ENCODE measurements around the gene RNH1.
A peak's percentile ranks its signal among the peaks of the same experiment; 100 is the strongest.
"Not testable (repeated sequence)": the region's sequence is repeated elsewhere in the genome, so short reads cannot be mapped to it uniquely, and the experiment has no call there.

Gene RNH1

DNA sequence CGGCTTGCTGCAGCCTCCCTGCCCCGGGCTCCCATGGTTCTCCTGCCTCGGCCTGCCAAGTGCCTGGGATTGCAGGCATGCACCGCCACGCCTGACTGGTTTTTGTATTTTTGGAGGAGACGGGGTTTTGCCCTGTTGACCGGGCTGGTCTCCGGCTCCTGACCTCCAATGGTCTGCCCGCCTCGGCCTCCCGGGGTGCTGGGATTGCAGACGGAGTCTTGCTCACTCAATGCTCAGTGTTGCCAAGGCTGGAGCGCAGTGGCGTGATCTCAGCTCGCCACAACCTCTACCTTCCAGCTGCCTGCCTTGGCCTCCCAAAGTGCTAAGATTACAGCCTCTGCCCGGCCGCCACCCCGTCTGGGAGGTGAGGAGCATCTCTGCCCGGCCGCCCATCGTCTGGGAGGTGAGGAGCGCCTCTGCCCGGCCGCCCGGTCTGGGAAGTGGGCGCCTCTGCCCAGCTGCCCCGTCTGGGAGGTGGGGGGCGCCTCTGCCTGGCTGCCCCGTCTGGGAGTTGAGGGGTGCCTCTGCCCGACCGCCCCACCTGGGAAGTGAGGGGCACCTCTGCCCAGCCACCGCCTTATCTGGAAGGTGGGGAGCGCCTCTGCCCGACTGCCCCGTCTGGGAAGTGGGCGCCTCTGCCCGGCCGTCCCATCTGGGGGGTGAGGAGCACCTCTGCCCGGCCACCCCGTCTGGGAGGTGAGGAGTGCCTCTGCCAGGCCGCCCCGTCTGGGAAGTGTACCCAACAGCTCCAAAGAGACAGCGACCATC, 10.1 kb upstream of the RNH1 start:
- not testable (repeated sequence) for DNase-seq

DNA sequence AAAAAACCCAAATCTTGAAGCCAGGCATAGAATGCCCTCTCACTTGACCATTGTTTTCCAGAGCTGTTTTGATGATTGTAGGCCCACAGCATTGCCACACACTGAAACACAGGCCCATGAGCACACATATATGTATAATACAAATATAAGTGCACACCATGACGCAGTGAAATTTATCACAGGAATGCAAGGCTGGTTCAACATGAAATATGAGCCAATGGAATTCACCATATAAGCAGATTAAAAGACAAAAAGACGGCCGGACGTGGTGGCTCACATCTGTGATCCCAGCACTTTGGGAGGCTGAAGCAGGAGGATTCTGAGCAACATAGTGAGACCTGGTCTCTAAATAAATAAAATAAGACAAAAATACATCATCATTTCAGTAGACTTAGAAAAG, 9.4 kb upstream of the RNH1 start:
- no peak for DNase-seq

DNA sequence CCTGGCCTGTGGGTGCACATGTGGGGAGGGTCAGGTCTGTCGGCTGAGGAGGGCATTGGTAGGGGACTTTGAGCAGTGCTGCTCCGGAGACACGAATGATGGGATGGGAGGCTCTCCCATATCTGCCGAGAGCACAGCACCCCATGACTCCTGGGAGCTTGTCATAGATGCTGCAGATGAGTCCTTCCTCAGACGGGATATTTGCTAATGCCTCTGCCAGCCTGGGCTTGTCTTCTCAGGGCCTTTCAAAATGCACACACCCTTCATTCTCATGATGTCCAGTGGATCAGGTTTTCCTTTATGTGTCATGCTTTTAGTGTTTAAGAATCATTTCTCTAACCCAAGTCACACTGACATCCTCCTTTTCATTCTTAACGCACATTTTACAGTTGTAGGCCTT, 8.1 kb upstream of the RNH1 start:
- no peak for DNase-seq

DNA sequence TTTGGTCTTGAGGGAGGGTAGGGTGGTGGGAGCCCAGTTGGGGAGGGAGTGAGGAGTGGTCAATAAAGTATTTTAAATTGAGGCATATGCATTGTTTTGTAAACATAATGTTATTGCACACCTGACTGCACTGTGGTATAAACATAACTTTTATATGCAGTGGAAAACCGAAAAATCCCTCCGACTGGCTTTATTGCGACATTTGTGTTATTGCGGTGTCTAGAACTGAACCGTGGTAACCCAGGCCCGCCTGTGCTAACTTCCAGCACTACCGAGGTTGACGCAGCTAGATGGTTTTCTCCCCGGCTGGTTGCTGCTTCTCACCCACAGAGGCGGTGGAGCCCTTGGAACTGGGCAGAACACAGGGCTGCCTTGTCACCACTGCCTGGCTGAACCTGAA, 7.6 kb upstream of the RNH1 start:
- no peak for DNase-seq

DNA sequence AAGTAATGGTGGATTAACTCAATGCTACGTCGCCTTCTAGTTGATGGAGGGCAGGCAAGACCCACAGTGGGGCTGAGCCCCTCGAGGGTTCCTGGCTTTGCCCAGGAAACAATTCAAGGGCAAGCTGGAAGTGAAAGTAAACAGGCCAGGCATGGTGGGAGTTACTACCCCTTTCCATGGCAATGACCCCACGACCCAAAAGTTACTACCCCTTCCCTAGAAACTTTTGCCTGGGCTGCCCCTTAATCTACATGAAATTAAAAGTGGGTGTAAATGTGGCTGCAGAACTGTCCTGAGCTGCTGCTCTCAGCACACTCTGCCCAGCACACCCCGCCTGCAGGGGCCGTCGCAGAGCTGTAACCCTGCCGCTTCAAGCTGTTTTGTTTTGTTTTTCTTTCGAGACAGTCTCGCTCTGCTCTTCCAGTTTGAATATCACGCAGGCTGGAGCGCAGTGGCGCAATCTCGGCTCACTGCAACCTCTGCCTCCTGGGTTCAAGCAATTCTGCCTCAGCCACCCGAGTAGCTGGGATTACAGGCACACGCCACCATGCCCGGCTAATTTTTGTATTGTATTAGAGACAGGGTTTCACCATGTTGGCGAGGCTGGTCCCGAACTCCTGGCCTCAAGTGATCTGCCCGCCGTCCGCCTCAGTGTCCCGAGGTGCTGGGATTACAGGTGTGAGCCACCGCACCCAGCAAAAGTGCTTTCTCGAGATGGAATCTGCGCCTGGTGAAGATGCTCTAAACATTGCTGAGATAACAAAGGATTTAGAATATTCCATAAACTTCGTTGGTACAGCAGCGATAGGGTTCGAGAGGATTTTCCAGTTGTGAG, 5.9 kb upstream of the RNH1 start:
- DNase-seq = no peak

DNA sequence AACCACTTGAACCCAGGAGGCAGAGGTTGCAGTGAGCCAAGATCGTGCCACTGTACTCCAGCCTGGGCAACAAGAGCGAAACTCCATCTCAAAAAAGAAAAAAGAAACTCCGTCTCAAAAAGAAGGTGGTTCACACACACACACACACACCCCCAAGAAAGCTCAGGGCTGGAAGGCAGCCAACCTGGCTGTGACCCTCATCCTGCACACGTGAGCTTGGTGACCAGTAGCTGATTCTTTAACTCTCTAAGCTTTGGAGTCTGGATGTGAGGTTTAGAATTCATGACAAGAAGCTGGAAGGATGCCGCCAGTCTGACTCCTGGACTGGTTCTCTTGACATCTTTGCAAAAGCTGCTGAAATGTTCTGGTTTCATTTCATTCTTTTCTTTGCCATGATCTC, 1.9 kb upstream of the RNH1 start:
- no peak for DNase-seq

DNA sequence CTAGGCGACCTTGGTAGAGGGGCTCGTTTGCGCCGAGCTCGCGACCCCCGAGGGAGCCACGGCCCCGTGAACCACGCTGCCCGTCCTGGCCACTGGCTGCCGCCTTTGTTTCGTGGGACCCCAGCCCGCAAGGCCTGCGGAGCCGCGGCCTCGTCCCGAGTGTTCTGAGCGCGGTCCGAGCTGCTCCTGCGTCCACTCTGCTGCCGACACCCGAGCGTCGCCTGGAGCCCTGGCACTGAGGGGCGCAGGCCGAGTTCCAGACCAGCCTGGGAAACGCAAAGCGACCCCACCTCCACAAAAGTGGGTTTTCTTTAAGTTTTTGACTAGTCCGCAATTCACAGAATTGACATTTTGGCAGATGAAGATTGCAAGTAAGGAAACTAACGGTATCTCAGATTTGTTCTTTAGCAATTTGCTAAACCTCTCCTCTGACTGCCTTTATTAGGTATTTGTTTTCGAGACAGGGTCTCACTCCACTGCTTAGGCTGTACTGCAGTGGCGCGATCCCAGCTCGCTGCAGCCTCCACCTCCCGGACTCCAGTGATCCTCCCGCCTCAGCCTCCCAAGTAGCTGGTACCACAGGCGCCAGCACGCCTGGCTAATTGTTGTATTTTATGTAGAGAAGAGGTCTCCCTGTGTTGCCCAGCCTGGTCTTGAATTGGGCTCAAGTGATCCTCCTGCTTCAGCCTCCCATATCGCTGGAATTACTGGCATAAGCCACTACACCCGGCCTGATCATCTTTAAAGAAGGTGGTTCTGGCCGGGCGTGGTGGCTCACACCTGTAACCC, 879 bp upstream of the RNH1 start:
- DNase-seq = no peak

DNA sequence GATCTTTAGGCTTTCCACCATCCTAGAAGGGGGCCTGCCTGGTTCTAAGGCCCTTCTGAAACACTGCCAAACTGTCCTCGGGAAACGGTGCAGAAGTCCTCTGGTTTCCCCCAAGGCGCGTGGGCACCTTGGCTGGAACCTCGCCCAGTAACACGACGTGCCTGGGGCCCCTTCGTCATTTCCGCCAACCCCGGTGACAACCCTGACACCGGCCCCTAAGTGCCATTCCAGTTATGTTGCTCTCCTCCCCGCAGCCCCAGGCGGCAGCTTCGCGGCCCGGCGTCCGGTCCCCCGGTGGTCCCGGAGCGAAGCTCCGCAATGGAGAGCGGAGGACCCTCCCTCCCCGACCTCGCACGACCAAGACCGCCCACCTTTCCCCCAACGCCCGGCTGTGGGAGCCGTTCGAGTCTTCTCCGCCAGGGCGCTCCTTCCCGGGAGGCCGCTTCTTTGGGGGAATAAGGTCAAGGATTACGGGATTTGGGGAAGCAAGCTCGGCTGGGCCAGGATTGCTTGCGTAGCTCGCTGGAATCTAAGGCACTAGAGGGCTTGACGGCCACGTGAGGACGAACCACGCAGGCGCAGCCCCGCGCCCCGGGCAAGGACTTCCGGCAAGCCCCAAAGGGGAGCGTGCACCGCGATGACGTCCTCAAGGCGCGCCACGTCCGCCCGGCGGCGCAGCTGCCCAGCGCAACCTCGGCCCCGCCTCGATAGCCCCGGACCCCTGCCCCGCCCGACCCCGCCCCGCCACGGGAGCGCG, 626 bp downstream of the RNH1 start:
- peak; percentile 73 for DNase-seq

DNA sequence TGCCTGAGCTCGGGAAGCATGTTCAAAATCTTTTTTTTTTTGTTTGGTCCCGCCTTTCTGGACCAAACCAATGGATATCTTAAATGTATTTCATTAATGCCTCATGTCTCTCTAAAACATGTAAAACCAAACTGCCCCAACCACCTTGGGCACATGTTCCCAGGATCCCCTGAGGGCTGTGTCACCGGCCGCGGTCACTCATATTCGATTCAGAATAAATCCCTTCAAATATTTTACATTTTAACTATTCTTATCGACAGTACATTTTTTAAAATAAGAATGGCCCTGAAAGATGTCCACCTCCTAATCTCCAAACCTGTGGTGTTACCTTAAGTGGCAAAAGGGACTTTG, 2.1 kb downstream of the RNH1 start:
- DNase-seq = no peak

DNA sequence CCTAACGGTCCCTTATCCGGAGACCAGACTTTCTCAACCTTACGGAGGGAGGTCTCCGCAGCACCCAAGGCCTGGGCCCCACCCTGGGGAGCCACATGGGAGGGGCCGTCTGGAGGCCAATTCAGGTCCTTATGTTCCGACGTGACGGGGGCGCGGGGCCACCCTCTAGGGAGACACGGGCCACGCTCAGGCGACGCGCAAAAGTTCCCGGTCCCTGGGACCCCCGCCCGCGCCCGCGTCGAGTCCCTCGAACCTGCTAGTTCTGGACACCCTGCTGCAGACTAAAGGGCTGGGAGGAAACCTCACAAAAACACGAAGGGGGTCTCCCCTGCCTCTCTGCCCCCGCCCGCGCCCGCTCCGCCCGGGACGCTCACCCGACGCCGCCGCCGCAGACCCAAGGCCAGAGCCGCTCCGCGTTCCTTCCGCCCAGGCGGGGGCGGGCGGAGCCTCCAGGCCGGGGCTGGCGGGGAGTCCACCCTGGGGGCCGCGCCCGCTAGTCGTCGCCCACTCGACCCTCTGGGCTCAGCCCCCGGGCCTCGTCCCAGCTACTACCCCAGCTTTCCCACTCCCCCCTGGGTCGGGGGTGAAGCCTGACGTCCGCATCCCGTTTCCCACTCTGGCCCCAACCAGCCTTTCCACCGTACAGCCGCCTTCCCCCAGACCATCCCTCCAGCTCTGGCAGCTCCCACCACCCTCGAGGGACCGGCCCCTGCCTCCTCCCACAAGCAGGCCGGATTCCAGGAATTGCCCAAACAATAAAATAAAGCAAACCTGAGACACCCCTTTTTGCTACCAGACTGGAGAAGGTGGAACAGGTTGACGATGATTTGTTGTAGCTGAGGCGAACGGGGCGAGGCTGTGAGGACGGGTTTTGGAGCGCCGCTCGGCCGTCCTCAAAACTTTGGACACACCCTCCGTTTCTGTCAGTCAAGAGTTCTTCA, 2.7 kb downstream of the RNH1 start:
- no peak for DNase-seq

DNA sequence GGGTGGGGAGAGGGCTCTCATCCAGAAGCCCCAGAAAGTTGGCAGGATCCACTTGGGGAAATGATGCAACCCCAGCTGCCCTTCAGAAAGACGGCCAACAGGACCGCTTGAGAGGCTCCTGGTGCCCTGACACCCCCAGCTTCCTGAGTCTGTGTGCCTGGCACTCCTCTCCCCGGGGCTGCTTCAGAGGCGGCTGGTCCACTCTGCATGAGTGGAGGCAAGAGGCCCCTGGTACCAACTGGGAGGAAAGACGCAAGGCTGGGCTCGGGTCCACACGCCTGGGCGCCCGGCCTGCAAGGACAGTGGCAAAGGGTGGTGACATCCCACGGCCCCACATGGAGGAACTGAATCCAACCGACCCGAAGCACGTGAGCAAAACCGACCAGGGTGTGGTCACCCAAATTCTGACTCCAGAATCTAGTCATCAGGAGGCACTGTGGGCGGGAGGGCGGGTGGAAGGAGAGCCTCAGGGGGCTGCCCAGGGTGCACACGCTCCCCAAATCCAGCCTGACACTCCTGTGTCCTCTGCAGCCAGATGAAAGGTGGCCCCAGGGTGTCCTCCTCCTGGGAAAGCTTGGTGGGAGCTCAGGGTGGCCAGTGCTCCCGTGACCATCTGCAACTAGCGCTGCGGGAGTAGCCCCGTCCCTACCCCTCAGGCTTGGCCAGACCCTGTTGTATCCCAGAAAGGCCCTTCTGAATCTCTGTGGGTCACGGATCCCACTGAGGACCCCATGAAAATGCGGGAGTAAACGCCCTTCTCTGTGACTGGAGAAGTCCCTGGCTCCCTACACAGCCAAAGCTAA, 3.7 kb downstream of the RNH1 start:
- DNase-seq = no peak

DNA sequence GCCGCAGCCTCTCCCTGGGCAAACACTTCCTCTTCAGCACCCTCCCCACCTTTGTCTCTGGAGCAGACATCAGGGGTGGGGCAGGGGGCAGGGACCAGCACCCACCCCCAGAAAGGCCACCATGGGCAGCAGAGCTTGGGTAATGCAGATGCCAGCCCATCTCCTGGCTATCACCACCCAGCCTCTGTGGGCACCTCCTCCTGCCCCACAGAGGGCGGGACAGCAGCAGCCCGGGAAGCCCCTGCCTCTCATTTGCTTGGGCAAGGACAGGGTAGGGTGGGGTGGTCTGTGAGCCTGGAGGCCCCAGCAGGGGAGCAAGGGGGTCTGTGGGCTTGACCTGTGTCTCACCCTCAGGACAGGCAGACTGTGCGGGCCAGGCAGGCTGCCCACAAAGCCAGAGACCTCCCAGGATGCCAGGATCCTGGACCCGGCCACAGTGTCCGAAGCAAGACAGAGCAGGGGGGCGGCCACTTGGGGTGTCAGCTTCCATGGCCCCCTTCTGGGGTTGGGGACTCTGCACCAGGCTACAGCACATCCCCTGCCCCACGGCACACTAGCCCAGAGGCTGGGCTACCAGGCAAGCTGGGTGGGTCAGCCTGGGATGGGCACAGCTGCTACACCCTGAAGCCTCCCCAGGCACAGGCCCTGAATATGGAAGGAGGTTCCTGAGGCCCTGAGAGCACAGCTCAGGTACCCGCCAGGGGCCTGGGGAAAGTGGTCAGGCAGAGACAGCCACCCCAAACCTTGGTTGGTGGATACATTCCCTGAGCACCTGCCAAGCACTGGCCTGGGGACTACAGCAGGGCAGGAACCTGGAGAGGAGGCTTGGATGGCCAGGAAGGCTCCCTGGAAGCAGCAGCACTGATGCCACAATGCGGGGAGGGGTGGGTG, 4.5 kb downstream of the RNH1 start:
- DNase-seq = no peak

DNA sequence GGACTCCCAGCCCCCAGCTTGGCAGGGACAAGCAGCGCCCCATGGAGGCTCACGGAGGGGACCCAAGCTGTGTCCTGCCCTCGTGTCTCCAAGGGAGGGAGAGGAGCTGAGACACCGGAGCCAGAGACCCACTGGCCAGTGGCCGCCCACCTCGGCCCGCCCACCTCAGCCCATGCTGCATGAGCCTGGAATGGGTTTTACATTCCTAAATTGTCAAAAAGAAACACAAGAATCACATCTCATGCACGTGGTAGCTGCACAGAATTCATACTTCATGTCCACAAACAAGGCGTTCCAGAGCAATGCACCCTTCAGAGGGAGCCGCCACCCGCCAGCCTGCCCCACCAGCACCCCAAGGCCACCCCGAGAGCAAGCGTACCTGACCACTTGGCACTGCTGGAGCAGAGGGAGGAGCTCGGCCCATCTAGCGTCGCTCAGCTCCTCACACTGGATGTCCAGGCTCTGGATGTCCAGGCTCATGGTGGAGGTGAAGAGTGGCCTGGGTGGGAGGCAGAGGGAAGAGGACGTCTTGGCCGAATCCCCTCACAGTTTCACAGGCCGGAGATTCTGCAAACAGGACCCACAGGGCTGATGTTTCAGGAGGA, 5.3 kb downstream of the RNH1 start:
- DNase-seq = no peak

DNA sequence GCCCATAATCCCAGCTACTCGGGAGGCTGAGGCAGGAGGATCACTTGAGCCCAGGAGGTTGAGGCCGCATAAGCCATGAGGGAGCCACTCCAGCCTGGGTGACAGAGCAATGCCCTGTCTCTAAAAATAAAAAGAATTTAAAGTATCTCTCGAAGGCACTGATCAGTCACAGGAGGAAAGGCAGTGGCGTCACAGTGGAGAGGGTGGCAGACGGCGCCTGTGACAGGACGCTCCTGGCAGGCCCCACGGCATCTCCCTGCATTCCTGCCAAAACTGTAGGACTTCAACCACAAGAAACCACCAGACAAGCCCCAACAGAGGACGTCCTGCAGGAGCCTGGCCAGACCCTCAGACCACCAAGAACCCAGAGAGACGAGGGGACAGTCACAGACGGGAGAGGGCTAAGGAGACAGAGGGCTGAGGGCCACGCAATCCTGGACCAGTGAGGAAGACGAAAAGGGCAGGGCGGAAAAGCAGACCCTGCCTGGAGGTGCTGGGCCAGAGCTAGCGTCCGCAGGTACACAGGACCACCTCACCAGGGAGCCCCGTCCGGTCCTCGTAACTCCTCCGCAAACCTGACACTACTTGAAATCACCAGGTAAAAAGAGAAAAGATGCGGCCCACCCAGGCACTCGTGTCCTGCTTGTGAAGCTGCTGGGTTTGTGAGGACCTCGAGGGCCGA, 5.9 kb downstream of the RNH1 start:
- no peak for DNase-seq

DNA sequence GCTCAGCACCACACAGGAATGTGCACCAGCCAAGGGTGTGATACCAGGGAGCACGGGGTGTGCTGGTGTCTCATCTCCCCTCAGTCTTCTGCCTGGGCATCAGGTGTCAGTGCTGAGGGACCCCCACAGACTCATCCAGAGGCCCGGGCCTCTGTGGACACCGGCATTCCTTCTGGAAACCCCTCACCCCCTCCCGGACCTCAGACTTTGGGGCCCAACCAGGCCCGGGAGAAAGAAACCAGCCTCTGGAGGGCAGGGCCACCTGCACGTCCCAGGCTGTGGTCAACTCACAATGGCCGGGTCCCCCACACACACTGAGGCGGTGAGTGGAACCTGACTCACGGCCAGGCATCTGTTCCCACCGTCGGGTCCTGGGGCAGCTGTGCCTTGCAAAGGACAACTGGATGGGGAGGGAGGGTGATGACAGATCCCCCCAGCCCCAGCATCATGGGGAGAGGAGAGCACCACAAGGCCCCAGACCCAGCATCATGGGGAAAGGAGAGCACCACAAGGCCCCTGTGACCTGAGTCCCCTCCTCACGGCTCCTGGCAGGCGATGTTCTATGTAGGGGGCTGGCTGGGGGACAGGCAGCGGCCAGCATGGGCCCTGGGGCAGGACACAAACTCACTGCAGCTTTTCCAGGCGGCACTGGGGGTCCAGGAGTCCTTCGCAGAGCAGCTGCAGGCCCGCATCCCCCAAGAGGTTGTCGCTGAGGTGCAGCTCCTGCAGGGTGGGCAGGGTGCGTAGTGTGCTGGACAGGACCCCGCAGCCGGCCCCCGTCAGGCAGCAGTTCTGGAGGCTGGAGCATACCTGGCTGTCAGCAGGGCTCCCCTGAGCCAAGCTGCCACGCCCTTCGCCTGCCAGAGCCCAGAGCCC, 7.6 kb downstream of the RNH1 start:
- no peak for DNase-seq

DNA sequence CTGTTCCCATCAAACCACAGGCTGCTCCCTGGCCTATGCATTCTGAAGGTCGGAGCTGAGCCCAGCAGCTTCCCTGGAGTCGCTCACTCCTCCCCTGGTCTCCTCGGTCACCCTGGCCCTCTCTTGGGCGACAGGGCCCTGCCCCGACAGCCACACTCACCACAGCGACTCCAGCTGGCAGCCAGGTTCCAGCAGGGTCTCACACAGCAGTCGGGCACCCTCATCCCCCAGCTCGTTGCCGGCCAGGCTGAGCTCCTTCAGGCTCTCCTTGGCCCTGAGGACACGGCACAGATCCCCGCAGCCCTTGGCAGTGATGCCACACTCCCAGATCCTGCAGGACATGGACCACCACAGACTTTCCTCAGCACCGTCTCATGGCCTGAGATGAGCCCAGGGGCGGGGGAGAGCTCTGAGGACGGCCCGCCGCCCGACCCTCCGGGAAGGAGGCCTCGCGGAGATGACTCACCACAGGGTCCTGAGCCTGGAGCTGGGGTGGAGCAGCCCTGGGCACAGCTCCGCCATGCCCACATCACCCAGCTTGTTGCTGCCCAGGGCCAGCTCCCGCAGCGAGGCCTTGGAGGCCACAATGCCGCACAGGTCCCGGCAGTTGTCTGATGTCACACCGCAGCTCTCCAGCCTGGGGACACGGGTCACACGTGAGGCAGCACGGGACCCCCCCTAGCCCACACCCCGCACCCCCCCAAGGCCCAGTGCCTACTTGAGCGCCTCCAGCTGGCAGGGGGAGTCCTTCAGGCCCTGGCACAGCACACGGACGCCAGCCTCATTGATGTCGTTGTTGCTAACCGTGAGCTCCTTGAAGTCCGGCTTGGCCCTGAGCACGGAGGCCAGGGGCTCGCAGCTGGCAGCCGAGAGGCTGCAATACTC, 8.5 kb downstream of the RNH1 start:
- DNase-seq = no peak

Data from NCI-H2171 treated with DMSO at 0.1 percent for 48 hours (cell line).